H1 (cell line): ENCODE results near the gene LTC4S. TPM values are rescaled to one million over a fixed set of nuclear protein-coding genes. Genes with fewer than 3 reads are reported as not detected.

Experiments
- POLR2A ChIP-seq, 2 experiments: IDR thresholded peaks; 1 replicate in 1 of 2; 2 replicates in 1 of 2; pipeline ENCODE4 v1.6.1; 2011; ENCODE audit warnings: low read depth in 2 of 2, low read length in 2 of 2, mild to moderate bottlenecking in 2 of 2; ENCODE audit errors: control extremely low read depth in 1 of 2
- TAF7 ChIP-seq: optimal IDR thresholded peaks from 2 replicates; pipeline ENCODE3; 2011; ENCODE audit warnings: low read depth, mild to moderate bottlenecking, inconsistent platforms, low read length, moderate library complexity, borderline replicate concordance
- polyA plus RNA-seq, 7 experiments: library from polyadenylated mRNA; depleted of rRNA in 3 of 7; stranded (reverse) in 5 of 7; unstranded in 2 of 7; fragments of >200 nt in 5 of 7; fragments of 200-250 nt in 2 of 7; gene quantifications; 1 replicate in 5 of 7; 2 replicates in 1 of 7; 4 replicates in 1 of 7; pipeline versions ENCODE4 v1.2.1 to v1.2.3, GENCODE V29; 2011 to 2013; ENCODE audit warnings: missing spikeins in 2 of 7, mixed read lengths in 2 of 7
- total RNA-seq: library from RNA; stranded (reverse); fragmentation: NEBNext Ultra II Directional; extraction: Animal tissue kit (Norgen Biotek cat#: 25700); gene quantifications from 2 replicates; pipeline ENCODE4 v1.2.1, GENCODE V29; 2021

LTC4S gene
- total and polyA plus RNA-seq, 2 of the 8 experiments (the other 6 are each of a cell fraction or from before 2014, with no cell fraction given), result 2.2 to 3.7 TPM

- TF ChIP-seq TAF7, result no peak
- TF ChIP-seq POLR2A (IDR thresholded peaks at IDR 0.05; ENCODE audit: control extremely low read depth in 1 of 2, low read depth in 2 of 2, low read length in 2 of 2), result no peak
Observed at GRCh38 chr5:179798771-179799643, 5.2 kb downstream of the LTC4S start (continued).
